ENCODE data around the gene GOLGA6B.

DNA sequence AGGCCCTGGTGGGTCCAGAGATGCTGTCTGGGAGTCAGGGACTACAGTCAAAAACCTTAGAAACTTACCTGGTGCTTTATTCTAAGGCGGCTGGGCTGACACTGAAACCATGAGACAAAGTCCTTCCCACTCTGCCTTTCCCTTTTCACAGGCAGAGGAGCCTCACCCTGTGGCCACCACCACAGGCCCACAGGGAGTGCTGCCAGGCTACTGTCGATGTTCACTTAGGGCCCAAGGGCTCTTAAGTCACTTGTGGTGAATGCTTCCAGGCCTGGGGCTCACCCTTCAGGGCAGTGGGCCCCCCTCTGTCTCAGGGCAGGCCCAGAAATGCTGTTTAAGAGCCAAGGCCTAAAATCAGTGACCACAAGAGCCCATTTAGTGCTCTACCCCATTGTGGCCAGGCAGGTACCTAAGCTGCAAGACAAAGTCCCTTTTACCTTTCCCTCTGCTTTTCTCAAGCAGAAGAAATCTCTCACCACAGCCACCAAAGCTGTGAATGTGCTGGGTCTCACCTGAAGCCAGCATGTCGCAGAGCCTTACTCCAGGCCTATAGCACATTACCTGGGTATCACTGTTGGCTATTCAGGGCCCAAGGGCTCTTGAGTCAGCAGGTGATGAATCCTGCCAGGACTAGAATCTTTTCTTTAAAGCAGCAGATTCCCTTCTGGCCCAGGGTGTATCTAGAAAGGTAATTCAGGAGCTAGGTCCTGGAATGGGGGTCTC lies 39.5 kb upstream of the GOLGA6B start:
- TF ChIP-seq, protein P1, sequence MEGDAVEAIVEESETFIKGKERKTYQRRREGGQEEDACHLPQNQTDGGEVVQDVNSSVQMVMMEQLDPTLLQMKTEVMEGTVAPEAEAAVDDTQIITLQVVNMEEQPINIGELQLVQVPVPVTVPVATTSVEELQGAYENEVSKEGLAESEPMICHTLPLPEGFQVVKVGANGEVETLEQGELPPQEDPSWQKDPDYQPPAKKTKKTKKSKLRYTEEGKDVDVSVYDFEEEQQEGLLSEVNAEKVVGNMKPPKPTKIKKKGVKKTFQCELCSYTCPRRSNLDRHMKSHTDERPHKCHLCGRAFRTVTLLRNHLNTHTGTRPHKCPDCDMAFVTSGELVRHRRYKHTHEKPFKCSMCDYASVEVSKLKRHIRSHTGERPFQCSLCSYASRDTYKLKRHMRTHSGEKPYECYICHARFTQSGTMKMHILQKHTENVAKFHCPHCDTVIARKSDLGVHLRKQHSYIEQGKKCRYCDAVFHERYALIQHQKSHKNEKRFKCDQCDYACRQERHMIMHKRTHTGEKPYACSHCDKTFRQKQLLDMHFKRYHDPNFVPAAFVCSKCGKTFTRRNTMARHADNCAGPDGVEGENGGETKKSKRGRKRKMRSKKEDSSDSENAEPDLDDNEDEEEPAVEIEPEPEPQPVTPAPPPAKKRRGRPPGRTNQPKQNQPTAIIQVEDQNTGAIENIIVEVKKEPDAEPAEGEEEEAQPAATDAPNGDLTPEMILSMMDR (IDR thresholded peaks at IDR 0.05), result no peak
- TF ChIP-seq POLR2A (IDR thresholded peaks at IDR 0.05), result no peak
